Measurements from ENCODE around the gene VGLL4.
"Not testable (repeated sequence)": the region's sequence is repeated elsewhere in the genome, so short reads cannot be mapped to it uniquely, and the experiment has no call there.

VGLL4 gene, protein sequence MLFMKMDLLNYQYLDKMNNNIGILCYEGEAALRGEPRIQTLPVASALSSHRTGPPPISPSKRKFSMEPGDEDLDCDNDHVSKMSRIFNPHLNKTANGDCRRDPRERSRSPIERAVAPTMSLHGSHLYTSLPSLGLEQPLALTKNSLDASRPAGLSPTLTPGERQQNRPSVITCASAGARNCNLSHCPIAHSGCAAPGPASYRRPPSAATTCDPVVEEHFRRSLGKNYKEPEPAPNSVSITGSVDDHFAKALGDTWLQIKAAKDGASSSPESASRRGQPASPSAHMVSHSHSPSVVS

DNA sequence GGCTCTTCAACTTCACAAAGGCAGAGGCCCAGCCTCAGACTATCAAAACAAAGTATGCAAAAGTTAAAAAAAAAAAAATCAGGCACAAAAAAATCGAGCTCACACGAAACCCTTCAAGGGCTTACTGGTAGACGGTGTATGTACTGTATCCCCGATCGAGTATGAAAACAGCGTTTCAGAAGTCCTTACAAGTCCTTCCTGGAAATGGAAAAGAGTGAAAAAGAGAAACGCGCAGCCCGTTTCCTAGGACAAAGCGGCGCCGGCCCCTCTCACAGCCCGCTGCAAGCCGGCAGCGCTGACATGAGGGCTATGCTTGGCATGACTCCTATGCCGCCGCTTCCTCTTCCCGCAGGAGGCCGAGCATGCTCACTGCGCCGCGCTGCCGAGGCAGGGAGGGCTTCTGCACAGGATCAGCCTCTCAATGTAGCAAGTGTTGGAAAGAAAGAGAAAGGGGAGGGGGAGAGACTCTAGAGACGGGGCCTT, at the start of gene VGLL4:
VGLL4 (minus strand) TSS at position 311 of the 483 bp plus-strand sequence. CDS start 397 bp downstream, outside the sequence.
- DNase-seq: peak; percentile 80

DNA sequence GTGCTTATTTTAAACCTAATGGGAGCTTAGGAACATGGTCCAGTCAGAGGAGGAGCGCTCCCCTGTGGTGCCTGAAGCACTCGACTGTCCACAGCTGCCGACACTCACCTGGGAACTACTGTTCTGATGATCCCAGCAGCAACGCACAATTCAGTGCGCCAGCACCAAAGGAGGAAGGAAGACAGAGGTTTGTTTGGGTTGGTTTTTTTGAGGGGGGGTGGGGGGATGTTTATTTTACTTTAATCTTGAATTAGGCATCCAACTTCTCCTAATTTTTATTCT, 48.8 kb upstream of the VGLL4 start:
- no peak for DNase-seq

DNA sequence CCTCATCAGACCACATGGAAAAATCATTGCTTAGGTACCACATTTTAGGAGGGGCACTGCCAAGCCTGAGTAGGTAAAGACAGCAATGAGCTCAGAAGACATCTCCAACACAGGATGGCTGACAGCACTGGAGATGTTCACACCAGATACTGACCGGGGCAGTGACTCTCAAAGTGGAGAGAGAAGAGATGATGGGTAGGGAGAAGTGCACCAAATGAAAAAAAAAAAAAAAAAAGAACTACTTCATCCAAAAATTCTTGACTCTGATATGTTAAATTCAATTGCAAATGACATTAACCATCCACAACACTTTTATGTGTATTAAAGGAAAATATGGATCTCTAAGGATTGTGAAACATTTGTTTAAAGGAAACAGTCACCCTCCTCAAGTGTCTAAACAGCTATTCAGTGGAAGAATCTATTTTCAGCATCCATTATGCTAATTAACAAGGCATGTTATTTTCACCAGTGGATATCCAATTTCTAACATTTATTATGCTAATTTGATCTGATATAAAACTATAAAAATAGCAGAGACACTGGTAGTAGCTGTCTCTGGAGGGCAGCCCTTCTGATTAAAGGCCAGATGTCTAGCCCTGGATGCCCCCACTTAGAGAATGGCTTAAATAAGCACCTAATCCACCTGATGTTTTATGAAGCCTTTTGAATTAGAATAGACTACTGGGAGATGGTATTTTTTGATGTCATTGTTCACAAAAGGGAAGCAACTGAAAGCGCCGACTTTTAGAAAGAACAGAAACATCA, 48.2 kb upstream of the VGLL4 start:
- DNase-seq: no peak

DNA sequence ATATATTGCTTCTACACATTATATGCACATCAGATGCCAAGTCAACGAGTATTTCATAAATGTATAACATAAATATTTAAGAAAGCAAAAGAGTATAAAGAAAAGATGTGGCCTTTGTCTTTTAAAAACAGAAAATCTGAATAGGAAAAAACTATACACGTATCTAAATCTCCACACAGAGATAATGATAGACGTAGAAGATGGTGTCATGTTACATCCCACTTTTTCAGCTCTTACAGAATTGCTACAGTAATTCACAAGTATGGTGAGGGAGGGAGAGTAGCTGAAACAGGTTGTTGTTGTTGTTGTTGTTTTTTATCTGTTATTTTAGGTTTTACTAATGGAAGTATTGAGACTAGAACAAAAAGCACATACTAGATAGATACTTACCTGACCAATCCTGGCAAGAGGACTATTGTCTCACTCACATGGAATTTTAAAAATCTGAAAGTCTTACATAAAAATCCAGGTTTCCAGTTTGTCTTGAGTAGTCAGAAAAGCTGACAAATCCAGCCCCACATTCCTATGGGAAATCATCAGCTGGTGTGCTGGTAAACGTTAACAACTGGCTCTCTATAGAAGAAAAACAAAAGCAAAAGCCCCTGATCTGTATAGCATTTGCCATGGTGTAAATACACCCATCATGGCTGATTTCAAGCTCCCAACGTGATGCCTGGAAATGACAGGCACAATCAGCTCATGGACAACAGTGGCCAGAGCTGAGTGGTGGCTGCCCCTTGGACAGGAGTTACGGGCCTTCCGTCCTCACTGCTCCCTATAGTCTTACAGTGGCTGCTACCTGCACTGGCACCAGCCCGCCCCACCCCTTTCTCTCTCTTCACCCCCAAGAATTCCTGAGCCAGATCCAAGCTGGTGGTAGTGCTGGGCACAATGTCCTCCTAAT, 47.4 kb upstream of the VGLL4 start:
- DNase-seq: no peak

DNA sequence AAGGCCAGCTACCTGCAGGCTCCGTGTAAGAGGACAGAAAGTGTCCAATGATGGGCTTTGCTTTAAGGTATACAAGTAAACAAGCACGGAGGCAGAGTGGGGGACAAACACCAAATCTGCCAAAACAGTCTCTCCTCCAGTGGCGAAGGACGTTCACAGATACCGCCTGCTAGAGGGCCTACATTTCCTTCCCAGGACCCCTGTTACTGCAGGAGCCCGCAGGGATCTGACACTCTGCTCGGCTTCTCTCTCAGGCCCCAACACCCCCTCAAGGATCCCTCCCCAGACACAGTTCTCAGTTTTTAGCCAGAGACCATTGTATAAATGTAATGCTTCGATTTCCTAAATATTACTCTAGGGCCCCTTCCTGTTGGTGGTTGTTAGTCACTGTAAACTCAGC, 46.0 kb upstream of the VGLL4 start:
- no peak for DNase-seq

DNA sequence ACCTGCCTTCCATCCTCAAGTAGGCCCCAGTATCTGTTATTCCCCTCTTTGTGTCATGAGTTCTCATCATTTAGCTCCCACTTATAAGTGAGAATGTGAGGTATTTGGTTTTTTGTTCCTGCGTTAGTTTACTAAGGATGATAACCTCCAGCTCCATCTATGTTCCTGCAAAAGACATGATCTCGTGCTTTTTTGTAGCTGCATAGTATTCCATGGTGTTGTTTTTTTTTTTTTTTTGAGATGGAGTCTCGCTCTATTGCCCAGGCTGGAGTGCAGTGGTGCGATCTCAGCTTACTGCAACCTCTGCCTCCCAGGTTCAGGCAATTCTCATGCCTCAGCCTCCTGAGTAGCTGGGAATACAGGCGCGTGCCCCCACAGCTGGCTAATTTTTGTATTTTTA, 41.3 kb upstream of the VGLL4 start:
- not testable (repeated sequence) for DNase-seq

DNA sequence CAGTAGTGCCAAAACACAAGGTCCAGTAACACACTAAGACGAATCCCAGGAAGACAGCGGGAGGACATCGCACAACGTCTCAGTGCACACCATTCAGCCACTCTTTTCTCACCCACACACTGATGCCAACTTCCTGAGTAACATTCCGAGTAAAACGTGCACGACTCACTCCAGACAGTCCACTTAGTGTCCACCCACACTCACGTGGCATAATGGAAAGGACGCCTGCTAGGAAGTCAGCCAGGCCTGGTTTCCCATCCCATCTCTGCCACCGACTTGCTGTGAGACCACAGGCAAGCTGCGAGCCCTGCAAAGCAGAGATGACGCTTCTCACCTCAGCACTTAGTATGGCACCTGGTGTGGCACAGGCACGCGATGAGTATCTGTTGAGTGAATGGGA, 36.8 kb upstream of the VGLL4 start:
- no peak for DNase-seq

DNA sequence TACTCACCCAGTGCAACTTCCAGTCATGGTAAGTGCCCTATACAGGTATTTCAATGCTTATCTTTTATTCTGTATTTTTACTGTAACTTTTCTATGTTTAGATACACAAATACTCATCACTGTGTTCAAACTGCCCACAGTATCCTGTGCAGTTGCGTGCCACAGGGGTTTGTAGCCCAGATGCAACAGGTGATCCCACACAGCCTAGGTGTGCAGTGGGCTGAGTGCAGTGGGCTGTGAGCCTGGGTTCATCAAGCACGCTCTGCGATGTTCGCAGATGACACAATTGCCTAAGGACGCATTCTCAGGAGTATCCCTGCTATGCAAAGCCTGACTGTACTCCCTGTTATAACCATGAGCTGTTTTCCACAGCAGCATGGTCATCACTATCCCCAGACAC, 36.2 kb upstream of the VGLL4 start:
- no peak for DNase-seq

DNA sequence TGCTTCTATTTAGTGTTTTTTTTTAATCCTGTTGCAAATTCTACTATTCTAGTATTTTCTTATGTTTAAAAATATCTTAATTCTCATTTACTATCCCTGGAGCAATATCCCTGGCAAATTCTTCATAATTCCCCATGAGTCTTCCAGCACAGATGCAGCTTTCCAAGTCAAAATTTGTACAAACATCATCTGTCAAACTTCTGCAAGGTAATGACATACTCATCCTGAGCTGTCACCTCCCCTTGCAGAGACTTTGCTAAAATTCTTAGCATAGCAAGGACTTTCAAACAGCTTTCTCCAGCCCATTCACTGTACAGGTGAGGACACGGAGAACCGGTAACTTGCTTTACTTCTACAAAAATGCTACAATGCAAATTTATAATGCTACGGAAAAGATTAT, 28.6 kb upstream of the VGLL4 start:
- no peak for DNase-seq

DNA sequence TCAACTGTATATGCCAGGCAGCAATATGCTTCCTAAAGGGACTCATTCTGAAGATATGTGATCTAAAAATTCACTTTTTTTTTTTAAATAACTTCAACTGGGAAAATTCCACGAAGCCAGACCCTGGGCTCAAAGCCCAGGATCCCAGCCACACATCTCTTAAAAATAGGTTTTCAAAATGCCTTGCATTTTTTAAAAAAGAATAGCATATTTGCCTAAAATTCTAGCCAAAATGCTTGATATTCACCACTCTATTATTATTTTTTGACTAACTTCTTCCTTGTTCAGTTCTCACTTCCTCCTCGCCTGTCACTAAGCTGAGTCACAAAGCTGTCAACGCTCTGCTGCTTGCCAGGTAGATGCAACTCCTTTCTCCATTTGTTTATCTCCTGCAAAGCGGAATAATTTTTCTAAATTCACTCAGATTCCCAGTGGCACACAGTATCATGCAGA, 28.0 kb upstream of the VGLL4 start:
- no peak for DNase-seq

DNA sequence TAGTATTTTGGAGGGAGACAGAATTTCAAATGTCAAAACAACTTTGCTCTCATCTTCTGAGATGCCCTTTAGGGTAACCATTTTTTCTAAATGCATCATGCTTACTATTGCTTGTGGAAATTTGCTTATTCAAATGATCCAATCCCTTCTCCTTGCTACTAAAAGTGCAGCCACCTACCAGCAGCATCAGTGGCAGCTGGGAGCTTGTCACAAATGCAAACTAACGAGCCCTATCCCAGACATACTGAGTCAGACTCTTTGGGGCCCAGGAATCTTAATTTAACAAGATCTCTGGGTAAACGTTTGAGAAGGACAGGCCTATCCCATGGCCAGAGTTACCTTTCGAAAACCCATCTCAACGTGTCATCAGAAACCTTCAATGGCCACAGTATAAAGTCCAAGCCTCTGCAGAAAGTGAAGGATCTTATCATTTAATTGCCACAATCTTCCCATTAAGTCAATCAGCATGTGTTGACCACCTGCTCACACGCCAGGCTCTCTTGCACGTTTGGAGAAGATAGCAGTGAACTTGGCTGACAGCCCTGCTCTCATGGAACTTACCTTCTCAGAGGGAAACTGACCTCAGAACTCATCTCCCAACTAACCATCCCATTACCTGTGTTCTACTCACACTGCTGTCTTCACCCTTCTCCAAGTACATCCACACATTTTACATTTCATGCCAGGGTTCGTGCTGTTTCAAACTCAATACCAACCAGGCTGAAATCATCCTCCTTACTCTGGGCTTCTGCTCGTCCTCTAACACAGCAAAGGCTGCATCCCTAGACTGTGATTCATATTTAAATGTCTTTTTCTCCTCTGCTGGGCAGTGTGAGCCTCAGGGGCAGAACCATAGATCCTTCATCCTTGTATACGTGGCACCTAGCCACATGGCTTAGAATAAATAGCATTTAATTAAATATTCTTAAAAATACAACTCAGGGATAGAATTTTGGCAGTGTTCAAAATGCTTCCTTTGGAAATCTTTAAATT, 24.8 kb upstream of the VGLL4 start:
- DNase-seq: no peak

DNA sequence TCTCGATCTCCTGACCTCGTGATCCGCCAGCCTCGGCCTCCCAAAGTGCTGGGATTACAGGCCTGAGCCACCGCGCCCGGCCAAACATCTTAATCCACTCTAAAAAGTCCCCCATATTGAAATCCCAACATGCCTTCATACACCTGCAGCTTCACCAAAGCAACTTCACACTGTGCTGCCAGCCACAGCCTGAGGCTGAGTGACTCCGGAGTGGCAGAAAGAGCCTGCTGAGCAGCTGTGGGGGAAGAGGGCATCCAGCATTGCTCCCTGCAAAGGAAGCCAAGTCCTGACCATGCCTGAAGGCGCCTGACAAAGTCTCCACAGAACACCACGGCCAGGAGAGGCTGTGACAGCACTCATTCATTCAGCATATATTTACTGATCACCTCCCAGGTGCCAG, 21.6 kb upstream of the VGLL4 start:
- DNase-seq: no peak

DNA sequence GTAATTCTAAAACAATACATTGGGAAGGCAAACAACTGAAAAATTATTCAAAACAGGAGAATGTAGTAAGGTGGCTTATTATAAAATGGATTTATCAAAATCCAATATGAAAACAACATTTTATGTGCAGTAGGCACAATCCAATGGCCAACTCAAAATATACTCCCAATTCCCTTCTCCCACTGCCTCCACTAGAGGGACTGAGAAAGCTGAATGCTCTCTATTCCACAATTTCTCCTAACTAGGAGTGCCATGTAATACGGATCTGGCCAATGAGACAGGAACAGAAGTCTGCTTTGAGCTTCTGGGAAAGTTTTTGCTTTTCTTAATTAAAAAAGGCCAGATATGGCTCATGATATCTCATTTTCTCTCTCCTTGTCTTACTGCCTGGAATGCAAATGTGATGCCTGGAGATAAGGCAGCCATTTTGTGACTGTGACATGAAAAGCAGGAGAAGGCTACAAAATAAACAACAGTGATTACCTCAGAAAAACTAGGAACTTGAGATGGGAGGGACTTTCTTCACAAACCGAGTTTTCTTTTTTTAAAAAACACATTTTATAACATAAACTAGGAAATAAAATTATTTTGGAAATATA, 18.8 kb upstream of the VGLL4 start:
- no peak for DNase-seq

DNA sequence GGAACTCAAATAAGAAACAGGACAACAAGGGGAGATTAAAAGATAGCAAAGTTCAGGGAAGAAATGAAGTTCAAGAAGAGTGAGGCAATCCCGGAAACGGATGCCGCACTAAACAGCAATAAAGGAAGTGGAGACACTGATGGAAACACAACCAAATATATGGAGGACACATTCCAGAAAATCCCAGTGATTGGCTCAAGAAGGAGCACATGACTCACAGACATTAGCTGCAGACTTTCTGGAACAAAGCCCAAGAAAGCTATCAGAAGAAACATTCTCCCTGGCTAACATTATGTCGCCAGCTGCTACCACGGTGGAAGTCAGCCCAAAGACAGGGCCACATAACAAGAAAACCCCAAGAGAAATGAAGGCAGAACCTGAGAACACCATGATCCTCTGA, 18.1 kb upstream of the VGLL4 start:
- no peak for DNase-seq

DNA sequence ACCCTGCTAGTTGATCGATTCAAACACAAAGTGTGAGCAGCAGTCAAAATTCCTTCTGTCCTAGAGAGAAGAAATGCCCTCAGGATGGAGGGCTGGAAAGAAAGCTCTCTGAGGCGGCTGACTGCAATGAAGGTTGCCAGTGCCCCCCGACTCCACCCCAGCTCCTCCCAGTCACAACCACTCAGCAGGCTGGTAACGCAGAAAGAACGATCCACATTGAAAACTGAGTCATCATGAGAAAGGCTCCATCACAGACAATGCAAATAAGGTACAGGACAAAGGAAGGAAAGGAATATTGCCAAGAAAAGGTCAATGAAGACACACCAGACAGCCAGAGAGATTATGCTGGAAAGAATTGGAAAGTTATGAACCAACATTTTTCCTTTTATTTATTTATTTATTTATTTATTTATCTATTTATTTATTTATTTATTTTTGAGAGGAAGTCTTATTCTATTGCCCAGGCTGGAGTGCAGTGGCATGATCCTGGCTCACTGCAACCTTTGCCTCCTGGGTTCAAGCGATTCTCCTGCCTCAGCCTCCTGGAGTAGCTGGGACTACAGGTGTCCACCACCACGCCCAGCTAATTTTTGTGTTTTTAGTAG, 17.4 kb upstream of the VGLL4 start:
- no peak for DNase-seq

DNA sequence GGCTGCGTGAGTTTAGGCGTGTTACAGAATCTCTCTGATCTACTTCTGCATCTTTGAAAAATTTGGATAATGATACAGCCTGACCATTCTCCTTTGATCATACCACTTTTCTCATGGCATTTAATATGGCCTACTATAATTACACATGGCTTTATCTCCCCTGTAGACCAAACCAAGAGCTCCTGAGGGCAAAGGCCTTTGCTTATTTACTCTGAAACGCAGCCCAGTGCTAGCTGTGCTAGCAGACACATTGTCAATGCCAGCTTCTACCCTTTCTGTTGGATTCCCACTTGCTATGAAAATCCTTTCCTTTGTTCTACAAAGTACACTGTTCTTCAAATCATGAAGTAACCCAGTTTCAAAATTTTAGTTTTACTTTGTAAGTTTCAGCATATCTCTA, 16.5 kb upstream of the VGLL4 start:
- no peak for DNase-seq

DNA sequence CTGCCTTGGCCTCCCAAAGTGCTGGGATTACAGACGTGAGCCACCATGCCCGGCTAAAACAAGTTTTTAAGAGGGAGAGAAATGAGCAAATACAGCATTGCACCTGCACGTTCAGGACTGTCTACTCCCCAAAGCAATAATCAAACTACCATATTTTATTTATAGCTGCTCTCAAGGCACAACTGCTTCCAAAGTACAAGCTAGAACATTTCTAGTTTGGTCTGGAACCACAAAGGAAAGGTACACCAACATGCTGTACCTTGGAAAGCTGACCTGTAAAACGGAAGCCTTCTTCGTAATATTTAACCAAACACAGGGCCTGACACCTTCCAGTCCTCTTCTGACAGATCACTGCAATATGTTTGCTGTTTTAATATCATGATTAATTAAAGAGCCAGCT, 14.5 kb upstream of the VGLL4 start:
- DNase-seq: no peak

DNA sequence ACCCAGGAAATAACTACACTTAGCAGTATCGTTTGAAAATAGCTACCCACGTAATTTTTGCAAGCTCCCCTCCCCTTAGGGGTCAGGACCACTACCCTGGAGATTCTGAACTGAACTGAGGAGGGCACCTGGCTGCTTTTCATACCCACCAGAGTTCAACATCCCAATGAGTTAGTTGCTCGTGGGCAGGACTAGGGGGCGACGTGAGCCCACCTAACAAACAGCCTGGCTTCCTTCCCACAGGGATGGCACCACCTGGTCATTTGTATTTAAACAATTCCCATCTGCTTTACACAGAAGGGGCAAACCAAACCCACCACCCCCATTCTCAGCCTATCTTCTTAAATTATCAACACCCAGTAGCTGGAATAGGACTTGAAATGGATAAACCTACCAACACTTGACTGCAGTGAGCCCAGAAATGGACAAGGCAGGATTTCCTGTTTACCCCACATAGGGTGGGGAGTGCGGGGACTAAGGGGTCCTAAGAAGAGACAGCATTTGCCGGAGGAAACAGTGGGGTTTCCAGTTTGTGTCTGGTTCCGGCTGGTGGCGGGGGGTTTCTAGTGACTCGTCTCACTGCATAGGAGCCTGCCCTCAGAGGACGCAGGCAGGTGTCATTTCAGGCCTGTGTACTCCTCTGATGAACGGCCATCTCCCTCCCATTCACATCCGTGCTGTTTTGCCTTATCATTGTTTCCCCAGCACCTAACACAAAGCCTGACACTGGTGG, 11.6 kb upstream of the VGLL4 start:
- peak; percentile 18 for DNase-seq

DNA sequence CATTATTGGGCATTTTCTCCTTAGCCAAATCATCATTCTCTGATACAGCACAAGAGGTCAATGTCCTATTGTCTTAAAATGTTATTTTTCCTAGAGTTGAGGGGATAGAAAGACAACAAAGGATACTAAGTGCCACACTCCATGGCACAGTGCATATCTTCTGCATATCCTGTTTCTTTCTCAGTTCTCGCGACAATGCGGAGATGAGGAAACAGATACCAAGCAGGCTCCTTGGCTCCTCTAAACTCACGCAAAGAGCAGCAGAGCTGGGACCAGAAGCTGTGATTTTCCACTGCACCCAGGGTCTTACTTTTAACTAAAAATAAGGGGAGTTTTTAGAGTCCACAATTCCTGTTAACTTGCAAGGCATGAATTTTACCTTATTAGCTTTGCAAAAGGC, 10.5 kb upstream of the VGLL4 start:
- DNase-seq: no peak

DNA sequence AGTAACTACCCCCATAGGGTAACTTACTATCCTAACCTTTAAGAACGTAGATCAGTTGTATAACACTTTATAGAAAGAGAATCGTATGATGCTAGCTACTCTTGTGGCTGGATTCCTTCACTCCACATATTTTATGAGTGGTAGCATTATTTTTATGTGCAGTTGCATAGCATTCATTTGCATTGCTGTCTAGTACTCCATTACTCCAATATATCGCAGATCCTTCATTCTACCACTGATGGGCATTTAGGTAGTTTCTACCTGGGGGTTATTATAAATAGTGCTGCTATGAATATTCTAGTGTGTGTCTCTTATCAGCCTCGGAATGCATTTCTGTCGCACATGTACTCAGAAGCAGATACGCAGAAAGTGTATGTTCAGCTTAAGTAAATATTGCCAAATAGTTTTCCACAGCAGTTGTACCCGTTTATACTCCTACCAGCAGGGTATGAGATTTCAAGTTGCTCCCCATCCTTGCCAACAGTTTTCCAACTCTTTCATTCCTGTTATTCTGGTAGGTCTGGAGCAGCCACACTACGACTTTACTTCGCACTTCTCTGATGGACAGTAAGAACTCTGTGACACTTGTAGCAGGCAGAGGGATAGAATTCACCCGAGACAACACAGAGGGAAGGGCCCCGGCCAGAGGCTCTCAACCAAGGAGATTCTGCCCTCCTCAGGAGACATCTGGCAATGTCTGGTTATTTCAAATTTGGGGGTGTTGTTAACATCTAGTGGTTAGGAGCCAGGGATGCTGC, 9.8 kb upstream of the VGLL4 start:
- no peak for DNase-seq
